T follicular helper cell (primary cell): ENCODE results near the gene MAML2.
"Not testable (repeated sequence)": the region's sequence is repeated elsewhere in the genome, so short reads cannot be mapped to it uniquely, and the experiment has no call there.

ENCODE experiments used
- DNase-seq: peaks from one replicate; pipeline ENCODE4 v3.0.0-alpha.2; 2020; ENCODE audit warnings: low read depth

Gene MAML2

DNA sequence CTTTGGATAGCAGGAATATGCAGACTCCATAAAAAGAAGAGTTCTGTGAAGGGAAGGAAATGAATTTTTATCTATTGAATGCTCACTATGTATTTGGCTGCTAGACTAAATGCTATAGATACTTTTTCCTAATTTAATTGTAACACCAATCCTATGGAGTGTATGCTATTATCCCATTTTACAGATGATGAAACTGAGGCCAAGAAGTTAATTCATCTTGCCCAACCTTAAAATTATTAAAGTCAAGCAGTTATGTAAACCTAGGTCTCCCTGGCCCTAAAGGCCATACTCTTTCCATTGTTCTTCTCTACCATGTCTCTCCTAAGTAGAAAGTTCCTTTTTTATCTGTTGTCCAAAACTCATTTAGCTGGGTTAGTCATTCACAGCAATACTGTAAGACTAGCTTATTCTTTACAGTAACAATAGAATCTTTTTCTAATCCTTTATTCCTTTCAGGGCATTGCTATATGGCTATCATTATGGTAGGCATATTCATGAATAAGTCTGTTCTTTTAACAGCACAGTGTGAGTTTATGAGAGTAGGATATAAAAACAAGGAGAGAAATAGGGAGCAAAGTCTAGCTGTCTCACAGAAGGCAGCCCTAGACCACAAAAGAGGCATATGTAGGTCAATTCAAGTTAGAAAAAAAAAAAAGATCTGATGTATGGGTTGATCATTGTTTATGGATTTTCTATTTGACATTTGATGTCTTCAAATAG, 50.5 kb downstream of the MAML2 start:
- DNase-seq = no peak

GRCh38 chr11:96290631-96291030, 52.4 kb downstream of the MAML2 start:
- DNase-seq = no peak

DNA sequence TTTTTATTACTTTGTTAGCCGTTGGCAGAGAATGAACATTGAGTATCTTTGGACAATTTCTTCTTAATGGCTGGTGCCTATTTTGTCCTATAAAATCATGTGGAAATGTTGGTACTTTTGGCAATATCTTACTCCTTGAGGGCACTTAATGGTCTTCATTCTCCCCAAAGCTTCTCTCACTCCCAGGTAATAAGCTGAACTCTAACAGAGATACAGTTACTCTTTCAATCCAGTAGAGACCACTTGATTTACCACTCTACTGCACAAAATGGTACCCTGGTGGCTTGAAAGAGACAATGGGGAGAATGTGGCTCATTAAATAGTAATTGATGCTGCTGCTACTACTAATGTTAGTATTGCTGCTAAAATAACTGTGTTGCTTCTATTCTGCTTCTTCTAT, 53.0 kb downstream of the MAML2 start:
- no peak for DNase-seq

- DNase-seq = no peak
Measured at GRCh38 chr11:96288915-96289314, 54.1 kb downstream of the MAML2 start.

DNA sequence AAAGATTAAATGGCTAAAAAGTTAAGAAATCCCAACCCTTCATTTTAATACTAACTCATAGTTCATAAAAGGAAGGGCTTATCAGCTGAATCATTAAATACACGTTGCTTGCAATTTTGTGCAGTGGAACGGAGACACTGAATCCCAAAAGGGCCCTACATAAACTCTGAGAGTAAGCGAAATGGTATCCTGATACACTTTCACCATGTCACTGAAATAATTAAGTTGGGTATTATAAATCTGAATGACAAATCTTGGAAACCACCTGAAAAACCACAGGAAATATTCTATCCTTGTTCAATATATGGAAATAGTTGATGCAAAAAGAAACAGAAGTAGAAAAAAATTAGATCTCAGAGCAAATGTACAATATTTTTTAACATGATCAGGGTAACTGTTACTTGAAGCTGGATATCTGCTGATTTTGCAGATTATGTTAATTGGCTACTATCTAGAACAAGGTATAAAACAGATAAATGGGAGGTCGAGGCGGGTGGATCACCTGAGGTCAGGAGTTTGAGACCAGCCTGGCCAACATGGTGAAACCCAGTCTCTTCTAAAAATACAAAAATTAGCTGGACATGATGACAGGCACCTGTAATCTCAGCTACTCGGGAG, 55.1 kb downstream of the MAML2 start:
- no peak for DNase-seq

GRCh38 chr11:96285985-96286384, 57.0 kb downstream of the MAML2 start:
- not testable (repeated sequence) for DNase-seq

DNA sequence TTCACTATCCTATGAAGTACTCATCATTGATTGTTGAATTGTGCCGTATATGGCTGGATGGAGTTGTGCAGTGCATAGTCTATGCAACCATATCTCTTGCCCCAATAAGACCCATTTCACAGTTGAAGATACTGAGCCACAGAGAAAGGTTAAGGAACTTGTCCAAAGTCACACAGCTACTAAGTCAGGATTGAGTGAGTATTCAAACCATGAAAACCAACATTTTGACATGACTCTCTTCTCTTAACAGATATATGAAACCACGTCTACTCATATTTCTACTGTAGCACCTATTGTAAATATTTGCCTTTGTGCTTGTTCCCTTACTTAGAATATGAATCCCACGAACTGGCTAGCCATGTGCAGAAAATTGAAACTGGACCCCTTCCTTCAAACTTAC, 58.1 kb downstream of the MAML2 start:
- DNase-seq = no peak

GRCh38 chr11:96284401-96284800, 58.6 kb downstream of the MAML2 start:
- DNase-seq = no peak

- no peak for DNase-seq
Measured at GRCh38 chr11:96282625-96283220, 60.3 kb downstream of the MAML2 start.

DNA sequence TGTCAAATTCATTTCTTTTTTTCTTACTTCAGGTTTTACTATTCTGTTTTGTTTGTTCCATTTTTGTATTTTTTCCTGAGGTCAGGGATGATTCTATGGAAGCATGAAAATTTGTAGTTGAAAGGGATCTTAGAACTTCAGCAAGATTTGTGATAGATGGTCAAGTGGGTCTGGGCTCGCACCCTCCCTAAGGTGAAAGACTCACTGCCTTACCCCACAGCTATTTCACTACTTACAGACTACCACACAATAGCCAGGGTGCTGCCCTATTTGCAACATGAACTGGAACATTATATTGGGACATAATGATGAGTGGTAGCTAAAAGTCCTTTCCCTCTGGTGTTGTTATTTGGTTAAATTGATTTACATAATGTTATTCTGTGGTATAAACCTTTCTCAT, 62.6 kb downstream of the MAML2 start:
- no peak for DNase-seq

DNA sequence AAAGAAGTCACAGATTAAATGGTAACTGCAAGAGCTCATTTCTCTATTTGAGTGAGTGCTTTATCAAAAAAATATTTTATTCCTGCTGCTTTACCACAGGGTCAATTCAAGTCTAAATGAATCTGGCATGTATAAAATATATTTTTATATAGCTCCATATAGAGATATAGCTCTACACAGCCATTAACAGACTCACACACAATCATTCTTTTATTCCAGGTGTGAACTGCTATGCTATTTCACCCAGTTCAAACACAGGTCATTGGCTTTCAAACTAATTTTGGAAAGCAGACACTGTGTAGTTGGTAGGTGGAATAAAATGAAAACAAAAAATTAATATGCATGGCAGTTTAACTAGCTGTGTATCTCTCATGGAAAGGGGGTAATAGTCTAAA, 63.1 kb downstream of the MAML2 start:
- no peak for DNase-seq

DNA sequence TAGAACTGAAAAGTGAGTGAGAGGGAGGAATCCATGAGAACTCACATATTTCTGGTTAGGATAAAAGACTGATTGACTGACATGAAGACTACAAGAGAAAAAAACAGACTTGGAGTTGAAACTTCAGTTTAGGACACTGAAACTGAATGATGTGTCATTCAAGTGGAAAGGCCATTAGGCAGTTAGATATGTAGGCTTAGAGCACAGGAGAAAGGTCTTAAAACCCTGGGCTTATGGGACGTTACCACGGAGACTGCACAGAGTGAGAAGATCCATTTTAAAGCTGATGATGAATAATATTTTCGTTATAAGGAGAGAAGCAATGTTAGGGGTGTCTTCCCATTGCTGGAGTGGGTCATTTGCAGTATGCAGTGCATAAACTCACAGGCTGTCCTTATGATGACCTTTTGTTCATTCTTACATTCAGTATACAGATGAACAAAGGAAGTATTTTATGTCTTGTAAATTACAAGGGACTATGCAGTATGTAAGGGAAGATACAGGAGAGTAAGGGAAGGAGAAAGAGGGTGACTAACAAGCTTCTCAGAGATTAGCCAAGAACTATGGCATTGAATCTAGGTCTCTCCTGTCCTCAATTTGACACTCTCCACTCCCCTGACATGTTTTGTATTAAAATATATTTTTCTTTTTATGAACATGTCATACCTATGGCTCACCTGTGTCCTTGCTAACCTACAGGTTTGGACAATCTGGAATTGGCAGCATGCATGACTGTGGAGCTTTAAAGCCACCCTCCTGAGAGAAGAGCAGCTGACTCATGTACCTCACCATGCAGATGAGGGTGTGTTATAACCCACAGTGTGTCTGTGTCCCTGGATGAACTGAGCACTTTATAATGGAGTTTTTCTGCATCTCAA, 63.7 kb downstream of the MAML2 start:
- DNase-seq = no peak

DNA sequence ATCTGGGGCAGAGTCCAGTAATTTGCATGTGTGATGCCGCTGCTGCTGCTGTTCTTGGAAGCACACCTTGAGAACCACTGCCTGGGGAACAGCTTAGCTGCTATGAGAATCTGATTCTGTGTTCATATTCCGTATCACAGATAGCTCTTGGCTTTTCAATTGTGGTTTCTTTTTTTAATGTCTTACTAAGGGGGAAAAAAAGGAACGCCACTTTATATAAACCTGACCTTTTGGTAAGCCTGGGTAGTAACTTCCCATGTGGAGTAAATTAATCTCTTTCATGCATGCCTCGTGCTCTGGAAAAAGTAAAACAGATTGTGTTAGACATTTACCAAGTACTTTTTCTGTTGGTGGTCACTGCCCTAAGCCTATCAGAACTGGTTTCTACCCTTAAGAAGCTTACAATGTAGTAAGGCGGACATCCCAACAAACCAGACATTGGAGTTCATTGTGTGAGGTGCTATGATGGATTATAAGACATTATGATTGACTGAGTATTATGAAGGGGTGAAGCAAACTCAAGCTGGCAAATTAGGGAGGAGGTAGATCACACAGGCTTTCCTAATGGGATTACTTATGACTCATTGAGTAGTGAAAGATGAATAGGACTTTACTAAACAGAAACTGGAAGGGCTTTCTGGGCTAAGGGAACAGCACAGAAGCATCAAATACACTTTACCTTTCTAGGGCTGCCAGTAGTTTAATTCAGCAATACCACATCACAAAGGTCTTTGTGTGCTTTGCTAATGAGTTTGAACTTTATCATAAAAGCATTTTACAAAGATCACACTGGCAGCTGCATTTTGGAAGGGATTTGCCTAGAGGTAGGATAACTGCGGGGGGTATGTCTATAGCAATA, 64.7 kb downstream of the MAML2 start:
- DNase-seq = no peak

DNA sequence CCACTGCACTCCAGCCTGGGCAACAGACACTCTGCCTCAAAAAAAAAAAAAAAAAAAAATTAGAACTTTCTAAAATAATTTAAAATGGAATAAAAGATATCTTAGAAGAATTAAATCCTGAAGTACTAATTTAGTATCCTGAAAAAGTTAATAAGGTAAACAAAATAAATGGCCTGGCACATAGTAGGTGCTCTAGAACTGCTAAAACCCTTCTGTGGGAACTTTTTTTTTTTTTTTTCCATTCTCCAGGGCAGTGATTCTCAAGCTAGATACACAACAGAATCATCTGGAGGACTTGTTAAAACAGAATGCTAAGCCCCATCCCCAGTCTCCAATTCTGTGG, 65.3 kb downstream of the MAML2 start:
- DNase-seq = no peak

DNA sequence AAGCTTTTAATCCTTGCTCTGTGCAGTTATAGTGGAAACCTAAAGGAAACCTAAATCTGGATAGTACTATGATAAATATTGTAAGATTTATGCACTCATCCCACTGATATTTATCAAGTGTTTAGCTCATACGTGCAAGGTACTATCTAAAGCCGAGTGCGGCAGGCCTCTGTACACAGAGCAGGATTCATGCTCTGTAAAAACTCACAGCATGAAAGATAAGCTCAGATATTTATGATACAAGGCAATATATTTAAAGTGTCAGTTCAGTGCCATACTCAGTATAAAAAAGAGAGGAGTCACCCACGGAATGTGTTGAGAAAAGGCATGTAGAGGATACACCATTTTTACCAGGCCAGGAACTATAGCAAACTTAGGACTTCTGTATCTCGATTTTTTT, 66.2 kb downstream of the MAML2 start:
- DNase-seq = no peak

DNA sequence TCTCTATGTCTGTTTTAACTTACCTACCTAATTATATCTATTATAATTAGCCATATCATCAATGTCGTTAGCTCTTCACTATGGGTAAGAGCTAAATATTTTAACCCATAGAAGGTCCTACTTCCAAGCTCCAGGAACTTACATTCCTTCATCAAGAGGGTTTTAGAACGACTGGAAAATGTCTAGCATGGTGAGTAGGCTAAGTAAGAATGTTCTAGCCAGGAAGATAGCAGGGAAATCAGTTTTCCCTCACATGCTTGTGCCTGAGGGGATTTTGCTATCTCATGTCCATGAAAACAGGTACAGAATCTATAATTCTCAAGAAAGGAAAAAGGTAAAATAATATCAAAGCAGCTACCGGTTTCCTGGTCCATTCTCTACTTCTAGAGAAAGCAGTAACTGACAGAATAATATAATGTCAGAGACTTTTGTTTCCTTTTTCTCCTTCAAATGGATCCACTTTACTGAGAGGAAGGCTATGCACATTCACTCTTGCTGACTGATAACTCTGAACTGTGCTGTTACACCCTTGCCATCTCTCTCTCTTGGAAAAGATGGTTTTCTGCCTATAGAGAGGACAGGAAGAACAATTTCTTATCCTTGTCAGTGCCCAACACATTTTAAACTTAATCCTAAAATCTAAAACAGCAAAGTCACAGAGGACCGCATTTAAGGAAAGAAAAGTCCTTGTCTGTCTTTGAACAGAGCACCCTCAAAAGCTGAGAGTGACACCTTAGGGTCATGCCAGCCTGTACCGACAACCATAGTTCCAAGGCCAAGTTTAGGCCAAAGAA, 67.0 kb downstream of the MAML2 start:
- no peak for DNase-seq

DNA sequence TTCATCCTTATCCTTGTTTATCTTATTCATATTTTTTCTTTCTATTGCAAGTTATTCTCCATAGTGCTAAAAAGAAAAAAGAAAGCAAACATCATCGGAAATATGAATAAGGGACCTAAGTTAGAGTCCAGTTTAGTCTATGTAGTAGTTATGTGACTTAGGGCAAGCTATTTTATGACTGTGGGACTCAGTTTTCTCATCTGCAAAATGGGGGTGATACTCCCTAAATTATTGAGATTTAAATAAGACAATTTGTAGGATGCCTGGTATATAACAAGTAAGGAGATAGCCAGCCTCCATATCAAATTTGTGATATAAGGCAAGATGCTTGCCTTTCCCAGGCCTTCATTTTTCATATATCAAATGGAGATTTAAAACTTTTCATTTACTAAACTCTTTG, 69.5 kb downstream of the MAML2 start:
- DNase-seq = no peak

DNA sequence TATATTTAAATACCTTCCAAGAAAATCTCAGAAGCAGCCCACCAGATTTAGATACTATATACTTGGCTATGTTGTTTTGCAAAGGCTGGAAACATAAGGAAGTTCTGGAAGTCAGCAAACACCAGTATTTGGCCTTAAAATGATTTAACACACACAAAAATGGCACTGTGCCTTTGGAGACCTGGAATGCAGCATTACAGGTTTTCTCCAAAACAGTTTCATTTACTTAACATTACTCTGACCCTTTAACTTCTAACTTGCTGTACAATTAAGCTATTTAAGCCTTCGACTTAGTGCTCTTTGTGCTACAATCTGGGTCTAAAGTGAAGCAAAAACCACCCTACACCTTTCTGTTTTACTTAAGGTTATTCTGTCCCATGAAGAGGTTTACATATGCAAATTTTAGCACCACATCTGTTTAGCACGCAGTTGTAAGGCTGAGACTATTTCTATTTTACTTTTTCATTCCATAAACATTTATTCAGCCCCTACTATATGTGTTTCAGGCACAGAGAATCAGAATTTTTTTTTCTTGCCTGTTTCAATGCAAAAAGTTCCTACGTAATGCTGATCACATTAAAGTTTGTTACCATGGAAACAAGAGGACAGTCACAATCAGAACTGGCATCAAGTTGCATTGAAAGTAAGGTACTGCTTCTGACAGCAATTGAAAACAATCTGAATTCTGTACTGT, 70.3 kb downstream of the MAML2 start:
- DNase-seq = no peak

DNA sequence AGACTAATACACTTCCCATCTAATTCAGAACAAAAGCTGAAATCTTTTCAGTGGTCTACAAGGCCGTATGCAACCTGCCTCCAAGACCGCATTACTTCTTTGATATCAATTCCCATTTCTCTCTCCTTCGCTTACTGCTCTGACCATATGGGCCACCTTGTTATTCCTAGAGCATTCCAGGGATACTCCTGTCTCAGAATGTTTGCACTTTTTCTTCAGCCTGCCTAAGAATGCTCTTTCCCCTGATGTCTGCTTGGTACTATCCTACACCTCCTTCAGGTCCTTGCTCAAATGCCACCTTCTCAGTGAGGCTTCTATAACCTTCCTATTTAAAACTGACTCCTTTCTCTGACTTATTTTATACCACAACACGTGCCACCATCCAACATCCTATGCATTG, 71.2 kb downstream of the MAML2 start:
- no peak for DNase-seq

DNA sequence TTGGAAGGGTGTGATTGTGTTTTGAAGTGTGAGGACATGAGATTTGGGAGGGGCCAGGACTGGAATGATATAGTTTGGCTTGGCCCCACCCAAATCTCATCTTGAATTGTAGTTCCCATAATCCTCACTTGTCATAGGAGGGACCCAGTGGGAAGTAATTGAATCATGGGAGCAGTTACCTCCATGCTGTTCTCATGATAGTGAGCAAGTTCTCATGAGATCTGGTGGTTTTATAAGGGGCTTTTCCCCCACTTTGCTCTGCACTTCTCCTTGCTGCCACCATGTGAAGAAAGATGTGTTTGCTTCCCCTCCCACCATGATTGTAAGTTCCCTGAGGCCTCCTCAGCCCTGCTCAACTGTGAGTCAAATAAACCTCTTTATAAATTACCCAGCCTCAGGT, 71.6 kb downstream of the MAML2 start:
- DNase-seq = not testable (repeated sequence)
